Mucosa of stomach (tissue), 1 donor: ENCODE data around the gene KCNJ5.

Experiments
- H3K27me3 ChIP-seq: one replicate; pipeline ENCODE4 v1.7.0; 2013; ENCODE audit warnings: mild to moderate bottlenecking, low read length; ENCODE audit not compliant: control insufficient read depth, insufficient read depth
- H3K36me3 ChIP-seq: one replicate; pipeline ENCODE4 v1.7.0; 2013; ENCODE audit warnings: low read length; ENCODE audit not compliant: control insufficient read depth, insufficient read depth
- H3K4me1 ChIP-seq: one replicate; pipeline ENCODE4 v1.7.0; 2013; ENCODE audit warnings: mild to moderate bottlenecking, low read length; ENCODE audit not compliant: control insufficient read depth, insufficient read depth
- H3K4me3 ChIP-seq: one replicate; pipeline ENCODE4 v1.7.0; 2013; ENCODE audit warnings: low read length
- H3K9ac ChIP-seq: one replicate; pipeline ENCODE4 v1.7.0; 2013; ENCODE audit warnings: mild to moderate bottlenecking, low read length, moderate library complexity
- H3K9me3 ChIP-seq: one replicate; pipeline ENCODE4 v1.7.0; 2013; ENCODE audit warnings: mild to moderate bottlenecking, low read length, moderate library complexity; ENCODE audit not compliant: control insufficient read depth
- donor health status: Pancreatic carcinoma.

The KCNJ5 gene

GRCh38 chr11:128942817-128943427, 51.8 kb downstream of the KCNJ5 start, which contains the start of gene TP53AIP1:
Gene TP53AIP1, minus strand, starts transcription at chr11:128942871. Its CDS starts 5,053 bp downstream, at chr11:128937818.
- Histone ChIP-seq H3K4me3 (no peak within 1 kb of the TSS), H3K36me3 (no peaks in the 10 kb centered on the region), H3K9ac (no peak within 1 kb of the TSS), H3K27me3 (peaks cover 4% of the 10 kb centered on the region), H3K9me3 (no peaks in the 10 kb centered on the region), H3K4me1 (no peaks in the 10 kb centered on the region)

GRCh38 chr11:128943428-128943976, 52.3 kb downstream of the KCNJ5 start:
- Histone ChIP-seq H3K9me3 (no peaks in the 10 kb centered on the region), H3K36me3 (no peaks in the 10 kb centered on the region), H3K4me1 (no peaks in the 10 kb centered on the region), H3K4me3 (no peak overlapping the region), H3K9ac (no peak overlapping the region), H3K27me3 (peaks cover 4% of the 10 kb centered on the region)

- Histone ChIP-seq H3K9ac (no peak overlapping the region), H3K4me3 (no peak overlapping the region), H3K9me3 (no peaks in the 10 kb centered on the region)
Observed at GRCh38 chr11:128946648-128947047, 55.5 kb downstream of the KCNJ5 start.

GRCh38 chr11:128947773-128948172, 56.6 kb downstream of the KCNJ5 start:
- no peak overlapping the region for H3K4me3 ChIP-seq
- no peaks in the 10 kb centered on the region for H3K9me3 ChIP-seq
- no peak overlapping the region for H3K9ac ChIP-seq
- H3K27me3 ChIP-seq, result no peaks in the 10 kb centered on the region
- H3K36me3 ChIP-seq, result no peaks in the 10 kb centered on the region
- H3K4me1 ChIP-seq, result no peaks in the 10 kb centered on the region

More at GRCh38 chr11:128946648-128947047, 55.5 kb downstream of the KCNJ5 start:
- no peaks in the 10 kb centered on the region for H3K36me3 ChIP-seq
- no peaks in the 10 kb centered on the region for H3K4me1 ChIP-seq
- no peaks in the 10 kb centered on the region for H3K27me3 ChIP-seq

- Histone ChIP-seq H3K27me3 (no peaks in the 10 kb centered on the region), H3K4me3 (no peak overlapping the region), H3K9me3 (no peaks in the 10 kb centered on the region), H3K9ac (no peak overlapping the region), H3K4me1 (no peaks in the 10 kb centered on the region), H3K36me3 (no peaks in the 10 kb centered on the region)
Observed at GRCh38 chr11:128948583-128948982, 57.4 kb downstream of the KCNJ5 start.

GRCh38 chr11:128949791-128950454, 58.8 kb downstream of the KCNJ5 start:
- no peaks in the 10 kb centered on the region for H3K27me3 ChIP-seq
- H3K9ac ChIP-seq, result no peak overlapping the region
- H3K36me3 ChIP-seq, result no peaks in the 10 kb centered on the region
- no peaks in the 10 kb centered on the region for H3K9me3 ChIP-seq
- H3K4me3 ChIP-seq, result no peak overlapping the region
- no peaks in the 10 kb centered on the region for H3K4me1 ChIP-seq

GRCh38 chr11:128953151-128953550, 62.0 kb downstream of the KCNJ5 start:
- Histone ChIP-seq H3K4me1 (no peaks in the 10 kb centered on the region), H3K9me3 (no peaks in the 10 kb centered on the region), H3K36me3 (no peaks in the 10 kb centered on the region), H3K27me3 (no peaks in the 10 kb centered on the region), H3K4me3 (no peak overlapping the region), H3K9ac (no peak overlapping the region)

GRCh38 chr11:128955636-128956035, 64.5 kb downstream of the KCNJ5 start:
- Histone ChIP-seq H3K4me1 (no peaks in the 10 kb centered on the region), H3K36me3 (no peaks in the 10 kb centered on the region), H3K4me3 (no peak overlapping the region), H3K9me3 (no peaks in the 10 kb centered on the region), H3K27me3 (no peaks in the 10 kb centered on the region), H3K9ac (no peak overlapping the region)

GRCh38 chr11:128956401-128957201, 65.4 kb downstream of the KCNJ5 start:
- no peaks in the 10 kb centered on the region for H3K9me3 ChIP-seq
- no peak overlapping the region for H3K9ac ChIP-seq
- no peaks in the 10 kb centered on the region for H3K4me1 ChIP-seq
- no peaks in the 10 kb centered on the region for H3K36me3 ChIP-seq
- H3K27me3 ChIP-seq, result no peaks in the 10 kb centered on the region
- H3K4me3 ChIP-seq, result no peak overlapping the region

- H3K4me3 ChIP-seq, result no peak overlapping the region
- no peaks in the 10 kb centered on the region for H3K4me1 ChIP-seq
- no peaks in the 10 kb centered on the region for H3K36me3 ChIP-seq
- H3K9ac ChIP-seq, result no peak overlapping the region
- H3K27me3 ChIP-seq, result no peaks in the 10 kb centered on the region
- H3K9me3 ChIP-seq, result no peaks in the 10 kb centered on the region
Observed at GRCh38 chr11:128957202-128957482, 66.0 kb downstream of the KCNJ5 start.

- Histone ChIP-seq H3K36me3 (no peaks in the 10 kb centered on the region), H3K27me3 (no peaks in the 10 kb centered on the region), H3K4me1 (no peaks in the 10 kb centered on the region), H3K4me3 (no peak overlapping the region), H3K9me3 (no peaks in the 10 kb centered on the region), H3K9ac (no peak overlapping the region)
Observed at GRCh38 chr11:128961645-128962044, 70.5 kb downstream of the KCNJ5 start.

- no peaks in the 10 kb centered on the region for H3K9me3 ChIP-seq
- H3K27me3 ChIP-seq, result no peaks in the 10 kb centered on the region
- no peak overlapping the region for H3K4me3 ChIP-seq
- no peaks in the 10 kb centered on the region for H3K4me1 ChIP-seq
- H3K9ac ChIP-seq, result no peak overlapping the region
- H3K36me3 ChIP-seq, result no peaks in the 10 kb centered on the region
Observed at GRCh38 chr11:128962896-128963295, 71.7 kb downstream of the KCNJ5 start.
